ENCODE measurements around the gene FIZ1. TPM values are rescaled to one million over a fixed set of nuclear protein-coding genes. Genes with fewer than 3 reads are reported as not detected.

The FIZ1 gene
- polyA plus RNA-seq, 4 donors: 19.0 to 24.4 (median 19.7) TPM

GRCh38 chr19:55614711-55615542 is 15.6 kb upstream of the FIZ1 start:
- DNase-seq (ENCODE audit: low read depth in 4 of 4, low spot score in 3 of 4): no peak

- DNase-seq (ENCODE audit: low read depth in 4 of 4, low spot score in 3 of 4): no peak
Observed at GRCh38 chr19:55613930-55614710, 14.8 kb upstream of the FIZ1 start.

GRCh38 chr19:55613396-55613795 is 14.1 kb upstream of the FIZ1 start:
- no peak for DNase-seq (ENCODE audit: low read depth in 4 of 4, low spot score in 3 of 4)

- no peak for DNase-seq (ENCODE audit: low read depth in 4 of 4, low spot score in 3 of 4)
Observed at GRCh38 chr19:55611983-55612645, 12.8 kb upstream of the FIZ1 start.

- no peak for DNase-seq (ENCODE audit: low read depth in 4 of 4, low spot score in 3 of 4)
Observed at GRCh38 chr19:55611300-55611982, 12.1 kb upstream of the FIZ1 start.

GRCh38 chr19:55609326-55609725 is 10.0 kb upstream of the FIZ1 start:
- DNase-seq (ENCODE audit: low read depth in 4 of 4, low spot score in 3 of 4): no peak

GRCh38 chr19:55606817-55607216 is 7.5 kb upstream of the FIZ1 start:
- no peak for DNase-seq (ENCODE audit: low read depth in 4 of 4, low spot score in 3 of 4)

GRCh38 chr19:55606471-55606787 is 7.1 kb upstream of the FIZ1 start:
- no peak for DNase-seq (ENCODE audit: low read depth in 4 of 4, low spot score in 3 of 4)

GRCh38 chr19:55605637-55606470 is 6.5 kb upstream of the FIZ1 start, which contains the start of gene ZNF865:
ZNF865 (plus strand) TSS chr19:55605647; CDS start chr19:55613619, 7,972 bp downstream.
- peak in 1 of 4 donors; percentile 59 for DNase-seq (ENCODE audit: low read depth in 4 of 4, low spot score in 3 of 4)

- DNase-seq (ENCODE audit: low read depth in 4 of 4, low spot score in 3 of 4): peak; percentile 93 to 95 (median 94)
Observed at GRCh38 chr19:55605207-55605636, 5.9 kb upstream of the FIZ1 start.

GRCh38 chr19:55603581-55604292 is 4.4 kb upstream of the FIZ1 start:
- DNase-seq (ENCODE audit: low read depth in 4 of 4, low spot score in 3 of 4): no peak

- no peak for DNase-seq (ENCODE audit: low read depth in 4 of 4, low spot score in 3 of 4)
Observed at GRCh38 chr19:55603115-55603514, 3.8 kb upstream of the FIZ1 start.

GRCh38 chr19:55602104-55603001 is 3.0 kb upstream of the FIZ1 start:
- DNase-seq (ENCODE audit: low read depth in 4 of 4, low spot score in 3 of 4): no peak

GRCh38 chr19:55601084-55601483 is 1.8 kb upstream of the FIZ1 start:
- no peak for DNase-seq (ENCODE audit: low read depth in 4 of 4, low spot score in 3 of 4)

GRCh38 chr19:55600662-55601028 is 1.3 kb upstream of the FIZ1 start:
- DNase-seq (ENCODE audit: low read depth in 4 of 4, low spot score in 3 of 4): no peak

- DNase-seq (ENCODE audit: low read depth in 4 of 4, low spot score in 3 of 4): peak; percentile 89 to 99 (median 92)
Observed at GRCh38 chr19:55599842-55600661, 735 bp upstream of the FIZ1 start, which contains the start of gene ZNF524. ZNF524 (plus strand) TSS chr19:55600288; CDS start chr19:55602113, 1,825 bp downstream.

All from left renal pelvis (tissue), 4 donors.